BLaER1 (cell line): ENCODE measurements around the gene TEAD1.

Source experiments
- H3K27ac ChIP-seq: shearing (Covaris generic); formaldehyde crosslinking; 2 replicates; pipeline ENCODE4 v1.8.1; 2022
- H3K27me3 ChIP-seq: shearing (Covaris generic); formaldehyde crosslinking; 2 replicates; pipeline ENCODE4 v1.8.1; 2022
- H3K36me3 ChIP-seq: shearing (Covaris generic); formaldehyde crosslinking; 2 replicates; pipeline ENCODE4 v1.8.1; 2022
- H3K4me1 ChIP-seq: shearing (Covaris generic); formaldehyde crosslinking; 2 replicates; pipeline ENCODE4 v1.8.1; 2022
- H3K4me2 ChIP-seq: shearing (Covaris generic); formaldehyde crosslinking; 2 replicates; pipeline ENCODE4 v1.8.1; 2022
- H3K4me3 ChIP-seq: shearing (Covaris generic); formaldehyde crosslinking; 2 replicates; pipeline ENCODE4 v1.8.1; 2022
- H3K9ac ChIP-seq: shearing (Covaris generic); formaldehyde crosslinking; 2 replicates; pipeline ENCODE4 v1.8.1; 2022
- H3K9me3 ChIP-seq: shearing (Covaris generic); formaldehyde crosslinking; 2 replicates; pipeline ENCODE4 v1.8.1; 2022
- H4K20me1 ChIP-seq: shearing (Covaris generic); formaldehyde crosslinking; 2 replicates; pipeline ENCODE4 v1.8.1; 2022
- Cebpa-rat ChIP-seq: shearing (Covaris generic); IDR thresholded peaks from 2 replicates; pipeline ENCODE4 v1.8.1; 2022

TEAD1 gene

DNA sequence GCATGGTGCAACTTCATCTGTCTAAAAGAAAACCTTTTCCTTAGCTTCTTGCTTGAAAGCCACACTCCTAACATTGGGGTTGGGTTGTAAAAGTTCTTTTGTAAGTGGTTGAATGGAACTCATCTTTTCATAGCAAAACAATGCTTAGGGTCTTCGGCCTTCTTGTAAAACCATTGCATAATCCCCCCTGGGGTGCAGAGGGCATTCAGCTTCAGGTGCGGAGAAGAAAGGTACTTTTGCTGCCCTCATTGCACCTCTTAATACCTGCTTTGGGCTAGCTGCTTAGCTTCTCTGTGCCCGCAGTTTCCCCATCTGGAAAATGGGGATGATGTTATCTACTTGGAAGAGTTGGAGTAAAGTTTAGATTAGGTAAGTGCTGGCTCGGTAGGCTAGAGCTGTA is 10.1 kb downstream of the TEAD1 start:
- Histone ChIP-seq H3K4me2 (no peak overlapping the region), H3K9ac (no peak overlapping the region), H3K27me3 (peaks cover 24% of the 10 kb centered on the region), H3K9me3 (0 out of 2 replicates have a peak, but pooled peaks cover 4% of the 10 kb centered on the region), H3K4me3 (no peak overlapping the region), H3K4me1 (peaks cover 9% of the 10 kb centered on the region), H3K27ac (no peak overlapping the region), H4K20me1 (no peaks in the 10 kb centered on the region), H3K36me3 (no peaks in the 10 kb centered on the region)
- no peak for TF ChIP-seq Cebpa-rat

GRCh38 chr11:12684816-12685215 is 10.6 kb downstream of the TEAD1 start:
- TF ChIP-seq Cebpa-rat = no peak
- Histone ChIP-seq H3K9me3 (0 out of 2 replicates have a peak, but pooled peaks cover 4% of the 10 kb centered on the region), H3K27me3 (peaks cover 19% of the 10 kb centered on the region), H3K4me3 (no peak overlapping the region), H3K36me3 (no peaks in the 10 kb centered on the region), H4K20me1 (no peaks in the 10 kb centered on the region), H3K27ac (no peak overlapping the region), H3K4me2 (no peak overlapping the region), H3K4me1 (peaks cover 9% of the 10 kb centered on the region), H3K9ac (no peak overlapping the region)

- H3K27me3 ChIP-seq = peaks cover 15% of the 10 kb centered on the region
- no peak overlapping the region for H3K4me3 ChIP-seq
- H3K27ac ChIP-seq = no peak overlapping the region
- H3K4me2 ChIP-seq = no peak overlapping the region
- H3K9me3 ChIP-seq = 0 out of 2 replicates have a peak, but pooled peaks cover 4% of the 10 kb centered on the region
- no peak for TF ChIP-seq Cebpa-rat
- no peaks in the 10 kb centered on the region for H4K20me1 ChIP-seq
- no peaks in the 10 kb centered on the region for H3K36me3 ChIP-seq
- peaks cover 6% of the 10 kb centered on the region for H3K4me1 ChIP-seq
- H3K9ac ChIP-seq = no peak overlapping the region
These were observed 11.0 kb downstream of the TEAD1 start for GRCh38 chr11:12685229-12685628.

DNA sequence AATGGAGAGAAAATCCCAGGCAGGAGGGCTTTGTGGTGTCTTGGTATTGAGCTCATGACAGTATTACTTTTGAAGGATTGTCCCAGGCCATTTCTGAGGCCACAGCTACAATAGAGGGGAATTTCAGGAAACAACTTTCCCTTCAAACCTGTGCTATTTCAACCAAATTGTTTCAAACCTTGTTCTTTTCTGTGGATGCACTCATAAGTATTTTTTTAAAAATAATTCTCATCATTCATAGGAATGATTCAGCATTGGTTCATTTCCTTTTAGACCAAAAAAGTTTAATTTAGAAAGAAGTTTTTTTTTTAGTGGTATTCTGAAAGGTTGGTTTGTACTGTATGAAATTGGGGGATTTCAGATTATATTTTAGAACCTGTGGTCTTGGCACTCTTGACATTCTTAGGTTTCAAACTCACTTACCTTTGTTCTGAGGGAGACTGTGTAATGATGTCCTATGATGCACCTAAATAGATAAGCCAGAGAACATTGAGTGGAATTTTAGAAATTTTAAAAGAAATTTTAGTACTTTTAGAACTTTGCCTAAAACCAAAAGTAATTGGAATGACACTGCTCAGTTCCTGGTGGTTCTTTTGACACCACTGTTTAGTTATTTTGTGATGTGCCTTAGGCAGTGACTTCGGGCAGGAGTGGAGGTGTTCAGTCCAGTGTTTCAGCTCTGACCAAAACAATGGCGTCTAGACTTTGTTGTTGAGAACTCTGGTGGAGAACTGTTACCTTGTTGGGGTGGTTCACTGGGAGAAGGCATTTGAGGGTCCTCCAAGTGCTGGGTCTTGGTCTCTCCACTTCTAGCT is 12.2 kb downstream of the TEAD1 start:
- H3K9me3 ChIP-seq = 0 out of 2 replicates have a peak, but pooled peaks cover 4% of the 10 kb centered on the region
- no peak for TF ChIP-seq Cebpa-rat
- no peak overlapping the region for H3K9ac ChIP-seq
- H3K27ac ChIP-seq = no peak overlapping the region
- no peaks in the 10 kb centered on the region for H3K36me3 ChIP-seq
- H3K4me1 ChIP-seq = no peaks in the 10 kb centered on the region
- H4K20me1 ChIP-seq = no peaks in the 10 kb centered on the region
- no peak overlapping the region for H3K4me3 ChIP-seq
- H3K4me2 ChIP-seq = no peak overlapping the region
- peaks cover 4% of the 10 kb centered on the region; the same call in 1 of the 2 replicates for H3K27me3 ChIP-seq

DNA sequence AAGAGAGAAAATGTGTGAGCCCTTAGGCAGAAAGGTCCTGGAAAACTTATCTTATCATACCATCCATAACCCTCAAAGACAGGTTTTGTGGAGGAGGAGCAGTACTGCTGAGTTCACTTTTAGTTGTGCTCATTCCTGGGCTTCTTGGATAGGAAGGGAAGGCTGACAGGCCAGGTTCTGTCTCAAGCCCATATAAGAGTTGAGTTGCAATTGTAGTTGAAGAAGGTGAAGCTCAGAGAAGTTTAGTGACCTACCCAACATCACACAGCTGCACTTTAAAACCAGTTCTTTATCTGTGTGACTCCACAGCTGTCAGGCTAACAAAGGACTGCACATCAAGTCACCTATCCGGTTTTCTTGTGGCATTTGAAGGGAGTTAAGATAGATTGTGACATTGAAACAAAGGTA is 13.0 kb downstream of the TEAD1 start:
- Histone ChIP-seq H3K4me3 (no peak overlapping the region), H3K36me3 (no peaks in the 10 kb centered on the region), H3K27me3 (no peaks in the 10 kb centered on the region), H3K9me3 (0 out of 2 replicates have a peak, but pooled peaks cover 4% of the 10 kb centered on the region), H3K4me2 (no peak overlapping the region), H4K20me1 (no peaks in the 10 kb centered on the region), H3K4me1 (no peaks in the 10 kb centered on the region), H3K9ac (no peak overlapping the region), H3K27ac (no peak overlapping the region)
- TF ChIP-seq Cebpa-rat = no peak

GRCh38 chr11:12687740-12688139 is 13.5 kb downstream of the TEAD1 start:
- Histone ChIP-seq H3K9me3 (0 out of 2 replicates have a peak, but pooled peaks cover 4% of the 10 kb centered on the region), H3K4me1 (no peaks in the 10 kb centered on the region), H3K27me3 (no peaks in the 10 kb centered on the region; the same call in 1 of the 2 replicates), H3K4me3 (no peak overlapping the region), H3K27ac (no peak overlapping the region), H4K20me1 (no peaks in the 10 kb centered on the region), H3K4me2 (no peak overlapping the region), H3K9ac (no peak overlapping the region), H3K36me3 (no peaks in the 10 kb centered on the region)
- TF ChIP-seq Cebpa-rat = no peak

- Histone ChIP-seq H3K9me3 (0 out of 2 replicates have a peak, but pooled peaks cover 4% of the 10 kb centered on the region), H3K4me1 (peaks cover 13% of the 10 kb centered on the region), H3K36me3 (no peaks in the 10 kb centered on the region), H3K27me3 (no peaks in the 10 kb centered on the region; the same call in 1 of the 2 replicates), H3K27ac (no peak overlapping the region), H3K4me3 (no peak overlapping the region), H4K20me1 (no peaks in the 10 kb centered on the region), H3K4me2 (no peak overlapping the region), H3K9ac (no peak overlapping the region)
- TF ChIP-seq Cebpa-rat = no peak
These were observed 15.0 kb downstream of the TEAD1 start for GRCh38 chr11:12689029-12689755.

- no peak overlapping the region for H3K27ac ChIP-seq
These were observed 16.4 kb downstream of the TEAD1 start for GRCh38 chr11:12690663-12691062.

DNA sequence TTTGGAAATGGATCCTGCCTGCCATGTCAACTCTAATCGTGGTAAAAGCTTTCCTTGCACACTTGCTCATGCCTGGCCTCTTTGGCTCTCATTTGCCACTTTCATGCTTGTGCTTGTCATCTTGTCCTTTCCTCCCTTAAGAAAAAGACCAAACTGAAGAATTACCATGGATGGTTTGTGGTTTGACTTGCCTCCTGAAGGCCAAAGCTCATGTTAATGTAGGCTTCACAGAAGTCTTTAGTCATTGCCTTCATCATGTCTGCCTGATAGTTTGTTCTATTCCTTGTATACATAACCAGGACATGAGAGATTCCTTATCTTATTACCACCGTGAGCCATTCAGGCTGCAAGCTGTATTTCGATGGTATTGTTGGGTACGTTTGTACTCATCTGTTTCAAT is 17.3 kb downstream of the TEAD1 start:
- Histone ChIP-seq H3K4me2 (no peak overlapping the region), H3K9ac (no peak overlapping the region), H4K20me1 (no peaks in the 10 kb centered on the region), H3K4me1 (peaks cover 26% of the 10 kb centered on the region), H3K9me3 (0 out of 2 replicates have a peak, but pooled peaks cover 4% of the 10 kb centered on the region), H3K27me3 (no peaks in the 10 kb centered on the region; the same call in 1 of the 2 replicates), H3K27ac (no peak overlapping the region), H3K4me3 (no peak overlapping the region), H3K36me3 (no peaks in the 10 kb centered on the region)
- TF ChIP-seq Cebpa-rat = no peak

More at GRCh38 chr11:12690663-12691062, 16.4 kb downstream of the TEAD1 start:
- no peak overlapping the region for H3K4me2 ChIP-seq
- TF ChIP-seq Cebpa-rat = no peak
- H3K36me3 ChIP-seq = no peaks in the 10 kb centered on the region
- H4K20me1 ChIP-seq = no peaks in the 10 kb centered on the region
- H3K4me1 ChIP-seq = peaks cover 19% of the 10 kb centered on the region
- H3K9me3 ChIP-seq = 0 out of 2 replicates have a peak, but pooled peaks cover 4% of the 10 kb centered on the region
- no peak overlapping the region for H3K4me3 ChIP-seq
- H3K9ac ChIP-seq = no peak overlapping the region
- H3K27me3 ChIP-seq = no peaks in the 10 kb centered on the region; the same call in 1 of the 2 replicates
